Activated CD4-positive, alpha-beta memory T cell treated with anti-CD3 and anti-CD28 coated beads, Interleukin-2, amount 10 ng/mL, durations not matched to agents 7 days and 5 days (primary cell): ENCODE measurements around the gene TMEM235. TPM values are rescaled to one million over a fixed set of nuclear protein-coding genes. Genes with fewer than 3 reads are reported as not detected.
A peak's percentile ranks its signal among the peaks of the same experiment; 100 is the strongest.
"Not testable (repeated sequence)": the region's sequence is repeated elsewhere in the genome, so short reads cannot be mapped to it uniquely, and the experiment has no call there.

Experiments used
- CTCF ChIA-PET: fragments of 350-600 bp; sonication (Branson Sonifier 250); formaldehyde crosslinking; loops from one replicate; lab custom pipeline; 2021; ENCODE audit warnings: antibody characterized with exemption, inconsistent platforms; lab: Charles Lee
- POLR2A ChIA-PET: fragments of 350-600 bp; sonication (Branson Sonifier 250); formaldehyde crosslinking; loops from one replicate; lab custom pipeline; 2021; ENCODE audit warnings: antibody characterized with exemption; lab: Charles Lee
- DNase-seq: peaks from one replicate; pipeline ENCODE4 v3.0.0-alpha.2; 2020
- H3K27ac Mint-ChIP-seq: one replicate; pipeline ENCODE4 v1.8.0; 2021; ENCODE audit warnings: mild to moderate bottlenecking, mixed read lengths
- H3K27me3 Mint-ChIP-seq: one replicate; pipeline ENCODE4 v1.8.0; 2021; ENCODE audit warnings: mixed read lengths
- H3K36me3 Mint-ChIP-seq: one replicate; pipeline ENCODE4 v1.8.0; 2021; ENCODE audit warnings: low read depth, mixed read lengths
- H3K4me1 Mint-ChIP-seq: one replicate; pipeline ENCODE4 v1.8.0; 2021; ENCODE audit warnings: mixed read lengths
- H3K4me3 Mint-ChIP-seq: one replicate; pipeline ENCODE4 v1.8.0; 2021; ENCODE audit warnings: mild to moderate bottlenecking, mixed read lengths
- H3K9me3 Mint-ChIP-seq: one replicate; pipeline ENCODE4 v1.8.0; 2021; ENCODE audit warnings: mixed read lengths
- total RNA-seq, 2 experiments: library from RNA; stranded (reverse); gene quantifications; one replicate each; pipeline ENCODE4 v1.2.3, GENCODE V29; 2021

The TMEM235 gene
- total RNA-seq, 2 experiments from 2014 or later = not detected

DNA sequence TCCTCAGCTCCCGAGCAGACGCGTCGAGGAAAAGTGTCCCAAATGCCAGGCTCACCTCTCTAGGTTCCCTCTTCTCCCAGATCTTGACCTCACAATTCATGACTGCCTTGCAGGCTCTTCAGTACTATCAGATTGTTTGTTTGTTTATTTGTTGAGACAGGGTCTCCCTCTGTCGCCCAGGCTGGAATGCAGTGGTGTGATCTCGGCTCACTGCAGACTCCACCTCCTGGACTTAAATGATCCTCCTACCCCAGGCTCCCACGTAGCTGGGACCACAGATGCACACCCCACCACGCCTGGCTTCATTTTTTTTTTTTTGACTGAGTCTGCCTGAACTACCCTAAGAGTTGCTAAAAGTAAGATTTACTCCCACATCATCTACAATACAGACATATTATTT is 15.9 kb downstream of the TMEM235 start:
- ChIA-PET POLR2A (no interaction called here), CTCF (interaction anchor here (0.7 kb wide), 1 partner anchor 162 kb away, joined by 3 read pairs; no protein-coding TSS in a partner anchor)
- Mint-ChIP-seq H3K27ac (no peak overlapping the region), H3K4me1 (peaks cover 19% of the 10 kb centered on the region), H3K27me3 (peaks cover 4% of the 10 kb centered on the region), H3K36me3 (no peaks in the 10 kb centered on the region), H3K4me3 (no peak overlapping the region), H3K9me3 (no peaks in the 10 kb centered on the region)
- DNase-seq = no peak

DNA sequence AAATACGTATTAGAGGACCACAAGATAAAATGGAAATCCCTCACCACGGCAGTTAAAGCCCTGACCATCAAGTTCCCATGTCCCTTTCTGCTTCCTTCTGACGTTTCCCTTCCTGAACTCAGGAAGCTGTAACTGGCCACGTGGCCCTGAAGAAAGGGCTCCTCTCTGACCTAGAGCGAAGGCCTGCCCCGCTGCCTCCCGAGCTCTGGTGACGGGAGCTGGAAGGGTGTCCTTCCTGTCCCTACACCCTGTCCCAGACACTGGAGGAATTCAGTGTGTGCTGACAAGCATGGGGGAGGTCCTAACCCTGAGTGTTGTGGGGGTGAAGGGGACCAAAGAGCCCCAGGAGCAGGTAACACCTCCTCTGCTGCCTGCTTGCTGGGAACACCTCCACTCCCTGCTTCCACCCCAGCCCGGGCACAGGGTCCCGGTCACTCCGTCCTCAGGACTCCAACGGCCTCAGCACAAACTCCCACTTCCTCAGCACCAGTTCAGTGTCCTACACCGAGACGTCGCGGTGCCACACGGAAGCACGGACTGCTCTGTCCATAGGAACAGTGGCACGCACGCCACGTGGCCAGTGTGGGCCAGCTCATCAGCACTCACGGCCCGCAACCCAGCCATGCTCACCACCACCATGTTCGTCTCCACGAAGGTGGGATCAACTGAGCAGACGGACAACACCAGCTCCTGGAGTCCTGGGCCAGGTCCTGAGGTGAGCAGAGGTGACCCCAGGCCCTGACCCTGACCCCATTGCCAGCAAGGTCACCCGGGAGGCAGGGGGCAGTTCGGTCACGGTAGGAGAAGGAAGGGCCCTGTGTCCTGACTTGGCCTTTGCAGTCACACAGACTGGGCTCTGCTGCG is 16.9 kb downstream of the TMEM235 start:
- ChIA-PET CTCF (interaction anchor here (0.6 kb wide), 2 partner anchors 28 to 106 kb away, joined by 3 read pairs; no protein-coding TSS in a partner anchor), POLR2A (no interaction called here)
- no peak overlapping the region for H3K4me3 Mint-ChIP-seq
- H3K27ac Mint-ChIP-seq = no peak overlapping the region
- peaks cover 28% of the 10 kb centered on the region for H3K4me1 Mint-ChIP-seq
- H3K36me3 Mint-ChIP-seq = no peaks in the 10 kb centered on the region
- H3K27me3 Mint-ChIP-seq = peaks cover 4% of the 10 kb centered on the region
- no peaks in the 10 kb centered on the region for H3K9me3 Mint-ChIP-seq
- DNase-seq = no peak

DNA sequence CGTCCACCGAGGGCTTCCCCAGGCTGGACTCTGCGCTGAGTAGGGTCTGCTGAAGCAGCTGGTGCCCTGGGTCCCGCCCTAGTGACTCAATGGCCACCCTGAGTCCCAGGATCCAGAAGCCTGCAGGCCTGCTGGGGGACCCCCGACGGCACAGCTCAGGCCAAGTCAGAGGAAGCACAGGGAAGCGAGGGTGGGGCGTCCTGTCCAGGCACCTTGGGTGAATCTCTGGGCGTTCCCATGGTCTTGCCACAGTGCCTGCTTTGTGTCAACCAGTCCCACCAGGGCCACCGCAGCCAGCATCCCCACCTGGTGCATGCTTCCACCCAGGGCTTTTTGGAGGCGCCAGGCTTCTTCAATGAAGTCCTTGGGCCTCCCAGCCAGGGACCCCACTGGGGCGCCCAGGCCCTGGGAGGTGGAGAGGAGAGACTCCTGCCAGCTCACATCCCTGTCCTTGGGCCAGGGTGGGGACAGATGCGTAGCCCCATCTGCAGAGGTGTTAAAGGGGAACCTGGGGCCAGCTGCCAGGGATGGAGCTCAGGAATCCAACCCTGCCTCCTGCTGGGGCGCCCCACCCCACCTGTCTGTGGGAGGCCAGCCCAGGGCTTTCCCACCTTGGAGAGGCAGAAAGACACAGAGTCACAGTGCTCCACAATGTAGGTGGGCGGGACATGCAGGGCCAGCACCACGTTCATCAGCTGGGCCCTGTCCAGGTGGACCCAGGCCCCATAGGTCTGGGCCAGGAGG is 17.8 kb downstream of the TMEM235 start:
- H3K27me3 Mint-ChIP-seq = peaks cover 4% of the 10 kb centered on the region
- ChIA-PET CTCF (interaction anchor here (0.6 to 3.8 kb wide), 6 partner anchors 14 to 173 kb away, joined by 3 to 25 read pairs (median 16); no protein-coding TSS in a partner anchor), POLR2A (interaction anchor here (0.9 to 1.3 kb wide), 3 partner anchors 10 to 115 kb away, joined by 3 to 5 read pairs (median 3); no protein-coding TSS in a partner anchor)
- H3K27ac Mint-ChIP-seq = no peak overlapping the region
- peaks cover 32% of the 10 kb centered on the region for H3K4me1 Mint-ChIP-seq
- no peak overlapping the region for H3K4me3 Mint-ChIP-seq
- H3K36me3 Mint-ChIP-seq = no peaks in the 10 kb centered on the region
- no peaks in the 10 kb centered on the region for H3K9me3 Mint-ChIP-seq
- DNase-seq = no peak

DNA sequence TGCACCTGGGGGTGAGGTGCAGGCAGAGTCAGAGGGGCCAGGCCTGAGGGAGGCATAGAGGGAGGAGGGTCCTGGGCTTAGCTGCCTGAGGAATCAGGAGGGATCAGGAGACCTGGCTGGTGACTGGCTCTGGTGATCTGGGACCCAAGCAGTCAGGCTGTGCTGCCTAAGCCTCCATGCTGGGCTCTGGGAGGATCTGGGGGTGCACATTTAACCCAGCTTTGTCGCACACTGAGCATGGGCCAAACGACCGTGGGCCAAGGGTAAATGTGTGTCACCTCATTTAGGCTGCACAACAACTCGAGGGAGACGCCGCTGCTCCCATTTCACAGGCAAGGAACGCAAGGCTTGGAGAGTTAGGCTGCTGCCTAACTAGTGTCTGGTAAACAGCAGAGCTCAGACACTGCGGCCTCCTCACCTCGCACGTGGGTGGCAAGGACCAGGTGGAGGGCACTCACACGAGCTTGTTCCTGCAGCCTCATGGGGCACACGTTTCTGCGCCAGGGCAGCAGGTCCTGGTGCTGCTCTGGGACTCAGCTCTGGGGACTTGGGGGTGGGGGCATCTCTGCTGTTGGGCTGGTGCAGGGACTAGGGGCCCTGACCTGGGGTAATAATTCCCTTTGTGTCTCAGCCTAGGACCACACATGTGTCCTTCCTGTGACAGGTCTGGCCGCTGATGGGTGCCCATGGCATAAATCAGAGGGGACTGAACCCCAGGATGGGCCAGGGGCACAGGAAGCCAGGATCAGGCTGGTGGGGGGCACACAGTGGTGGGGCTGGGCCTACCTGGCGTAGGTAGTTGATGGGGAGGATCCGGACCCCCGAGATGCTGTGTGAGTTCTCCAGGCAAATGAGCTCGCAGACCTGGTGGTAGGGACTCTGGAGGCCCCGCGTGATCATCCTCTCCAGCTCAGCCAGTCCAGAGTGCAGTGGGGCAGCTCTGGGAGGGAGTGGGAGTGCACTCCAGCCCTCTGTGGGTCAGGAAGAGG is 18.7 kb downstream of the TMEM235 start:
- Mint-ChIP-seq H3K4me1 (peaks cover 38% of the 10 kb centered on the region), H3K27ac (no peak overlapping the region), H3K9me3 (no peaks in the 10 kb centered on the region), H3K27me3 (peaks cover 4% of the 10 kb centered on the region), H3K4me3 (no peak overlapping the region), H3K36me3 (no peaks in the 10 kb centered on the region)
- no peak for DNase-seq
- ChIA-PET CTCF (interaction anchor here (0.7 to 3.8 kb wide), 18 partner anchors 8 to 231 kb away, joined by 3 to 25 read pairs (median 6); no protein-coding TSS in a partner anchor), POLR2A (interaction anchor here (0.6 to 2.0 kb wide), 9 partner anchors 9 to 231 kb away, joined by 3 to 9 read pairs (median 4); no protein-coding TSS in a partner anchor)

DNA sequence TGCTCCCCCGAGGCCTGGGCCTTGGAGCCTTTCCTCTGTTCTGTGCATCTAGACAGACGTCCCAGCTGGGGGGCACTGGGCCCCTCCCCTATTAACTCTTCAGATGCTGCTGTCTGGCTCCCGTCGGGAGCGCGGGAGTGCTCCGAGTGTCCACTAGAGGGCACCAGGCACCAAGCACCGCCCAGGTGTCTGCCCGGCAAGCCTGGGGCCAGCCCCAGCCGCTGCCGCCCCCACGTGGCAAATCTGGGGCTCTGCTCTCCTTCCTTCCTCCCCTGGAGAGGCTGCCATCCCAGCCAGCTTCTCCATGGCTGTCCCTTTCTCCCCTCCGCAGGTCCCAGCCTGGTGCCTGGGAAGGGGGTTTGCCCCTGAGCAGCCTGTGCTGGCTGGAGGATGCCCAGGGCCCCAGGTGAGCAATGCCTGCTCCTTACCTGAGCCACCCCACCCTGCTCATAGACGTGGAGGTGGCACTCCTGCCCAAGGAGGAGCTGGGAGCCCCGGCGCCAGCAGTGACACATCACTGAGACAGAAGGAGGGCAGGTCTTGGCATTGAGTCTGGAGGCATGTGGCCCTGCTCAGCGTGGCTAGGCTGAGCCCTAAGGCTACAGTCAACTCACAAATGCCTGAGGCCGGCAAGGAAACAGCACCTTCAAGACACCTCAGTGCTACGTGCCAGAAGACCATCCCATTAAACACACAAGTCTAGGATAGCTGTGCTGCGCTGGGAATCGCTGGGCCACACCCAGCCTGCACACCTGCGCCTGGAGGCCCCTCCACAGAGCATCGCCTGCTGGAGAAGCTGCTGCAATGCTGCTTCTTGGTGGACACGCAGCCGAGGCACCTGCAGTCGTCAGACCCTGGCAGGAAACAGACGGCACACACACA is 19.7 kb downstream of the TMEM235 start:
- CTCF ChIA-PET = interaction anchor here (0.6 to 3.8 kb wide), 28 partner anchors 9 to 415 kb away, joined by 3 to 25 read pairs (median 4); no protein-coding TSS in a partner anchor
- peak overlapping the region; percentile 79 for H3K27ac Mint-ChIP-seq

DNA sequence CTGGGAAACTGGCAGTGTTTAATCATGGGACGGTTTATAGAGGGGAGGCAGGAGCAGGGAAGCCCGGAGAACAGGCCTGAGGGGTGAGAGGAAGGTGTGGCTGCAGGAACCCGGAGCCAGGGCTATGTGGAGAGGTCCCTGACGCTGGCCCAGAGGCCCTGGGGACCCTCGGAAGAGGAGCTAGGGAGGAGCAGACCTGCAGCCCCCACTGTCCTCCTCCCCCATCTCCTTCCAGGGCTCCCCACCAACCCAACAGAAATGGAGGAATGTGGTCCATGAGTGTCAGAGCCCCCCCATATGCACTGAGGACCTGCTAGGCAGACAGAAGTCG is 20.3 kb downstream of the TMEM235 start:
- Mint-ChIP-seq H3K4me3 (peak overlapping the region; percentile 75), H3K4me1 (peaks cover 51% of the 10 kb centered on the region), H3K36me3 (no peaks in the 10 kb centered on the region), H3K27ac (peak overlapping the region; percentile 79), H3K9me3 (no peaks in the 10 kb centered on the region), H3K27me3 (peaks cover 4% of the 10 kb centered on the region)
- ChIA-PET CTCF (interaction anchor here (0.6 to 3.8 kb wide), 24 partner anchors 10 to 415 kb away, joined by 3 to 25 read pairs (median 5); no protein-coding TSS in a partner anchor), POLR2A (interaction anchor here (0.7 to 2.0 kb wide), 12 partner anchors 7 to 232 kb away, joined by 3 to 9 read pairs (median 4); partner anchors contain the start of gene SOCS3)
- no peak for DNase-seq

More for the DNA sequence above, 19.7 kb downstream of the TMEM235 start:
- peak overlapping the region; percentile 75 for H3K4me3 Mint-ChIP-seq
- H3K4me1 Mint-ChIP-seq = peaks cover 47% of the 10 kb centered on the region
- no peaks in the 10 kb centered on the region for H3K9me3 Mint-ChIP-seq
- peak; percentile 89 for DNase-seq
- POLR2A ChIA-PET = interaction anchor here (0.7 to 2.0 kb wide), 12 partner anchors 8 to 171 kb away, joined by 3 to 9 read pairs (median 4); partner anchors contain the start of gene SOCS3
- H3K36me3 Mint-ChIP-seq = no peaks in the 10 kb centered on the region
- H3K27me3 Mint-ChIP-seq = peaks cover 4% of the 10 kb centered on the region

DNA sequence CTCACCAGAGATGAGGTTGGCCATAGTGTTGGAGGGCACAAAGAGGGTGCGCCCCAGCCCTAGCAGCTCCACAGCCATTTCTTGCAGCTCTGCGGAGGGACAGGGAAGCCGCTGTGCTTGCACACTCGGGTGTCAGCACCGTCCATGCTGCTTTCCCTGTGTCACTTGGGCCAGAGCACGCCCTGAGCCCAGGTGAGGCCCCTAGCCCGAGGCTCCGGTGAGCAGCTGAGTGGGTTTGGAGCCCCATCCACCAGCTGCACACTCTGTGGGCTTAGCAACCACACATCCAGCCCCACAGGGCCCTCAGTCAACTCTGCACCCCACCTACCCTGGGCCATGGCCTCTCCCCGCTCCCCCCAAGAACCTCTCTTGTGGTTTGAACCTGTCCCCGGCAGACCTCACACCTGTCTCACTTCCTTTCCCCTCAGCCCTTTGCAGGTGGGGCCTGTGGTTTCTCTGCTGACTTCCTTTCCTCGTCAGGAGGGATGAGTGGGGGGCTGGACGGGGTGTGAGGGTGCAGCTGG is 20.7 kb downstream of the TMEM235 start:
- DNase-seq = peak; percentile 66
- H3K4me3 Mint-ChIP-seq = peak overlapping the region; percentile 75
- peaks cover 53% of the 10 kb centered on the region for H3K4me1 Mint-ChIP-seq
- H3K27me3 Mint-ChIP-seq = peaks cover 3% of the 10 kb centered on the region
- no peaks in the 10 kb centered on the region for H3K9me3 Mint-ChIP-seq
- no peaks in the 10 kb centered on the region for H3K36me3 Mint-ChIP-seq
- POLR2A ChIA-PET = interaction anchor here (0.9 to 2.0 kb wide), 9 partner anchors 12 to 233 kb away, joined by 3 to 9 read pairs (median 3); partner anchors contain the start of gene SOCS3
- peak overlapping the region; percentile 79 for H3K27ac Mint-ChIP-seq
- CTCF ChIA-PET = interaction anchor here (0.6 to 3.8 kb wide), 16 partner anchors 10 to 414 kb away, joined by 3 to 25 read pairs (median 8); no protein-coding TSS in a partner anchor

DNA sequence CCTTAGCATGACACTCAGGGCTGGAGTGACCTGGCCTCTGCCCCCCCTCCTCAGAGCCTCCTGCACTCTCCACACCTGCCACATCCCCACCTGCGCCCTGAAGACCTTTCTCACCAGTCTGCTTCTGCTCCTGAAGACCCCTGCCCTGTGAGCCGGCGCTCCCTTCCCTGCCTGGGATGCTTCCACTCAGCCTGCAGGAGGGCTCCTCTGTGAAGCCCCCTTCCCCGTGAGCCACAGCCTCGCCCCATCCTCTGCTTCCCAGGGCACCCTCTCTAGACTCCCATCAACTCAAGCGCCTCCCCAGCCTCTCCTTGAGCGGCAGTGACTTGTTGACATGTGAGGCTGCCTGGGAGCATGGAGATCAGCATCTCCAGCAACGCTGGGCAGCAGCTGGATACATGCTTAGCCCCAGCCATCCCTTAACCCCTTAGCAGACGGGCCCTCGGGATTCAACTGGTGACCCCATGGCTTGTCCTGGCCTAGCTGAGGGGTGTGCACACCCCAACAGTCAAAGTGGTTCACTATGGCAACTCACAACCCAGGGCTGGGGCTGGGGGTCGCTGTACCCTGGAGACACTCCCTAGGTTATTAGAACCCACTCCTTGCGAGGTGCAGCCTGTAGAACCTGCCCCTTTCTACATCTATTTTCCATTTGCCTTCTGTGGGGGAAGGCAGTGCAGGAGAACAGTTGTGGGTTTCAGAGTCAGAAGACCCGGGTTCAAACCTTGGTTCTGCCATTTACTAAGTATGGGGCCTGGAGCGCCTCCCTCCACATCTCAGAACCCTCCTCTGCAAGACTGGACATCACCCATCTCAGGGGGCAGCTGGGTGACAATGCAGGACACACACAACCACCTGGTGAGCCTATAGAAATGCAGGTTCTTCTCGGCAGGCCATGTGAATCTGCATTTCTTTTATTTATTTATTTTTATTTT is 21.5 kb downstream of the TMEM235 start:
- peak overlapping the region; percentile 79 for H3K27ac Mint-ChIP-seq
- peaks cover 61% of the 10 kb centered on the region for H3K4me1 Mint-ChIP-seq
- no peaks in the 10 kb centered on the region for H3K27me3 Mint-ChIP-seq
- H3K4me3 Mint-ChIP-seq = peak overlapping the region; percentile 75
- POLR2A ChIA-PET = interaction anchor here (1.0 to 1.3 kb wide), 2 partner anchors 90 to 234 kb away, joined by 3 to 5 read pairs; no protein-coding TSS in a partner anchor
- H3K36me3 Mint-ChIP-seq = no peaks in the 10 kb centered on the region
- H3K9me3 Mint-ChIP-seq = no peaks in the 10 kb centered on the region
- no peak for DNase-seq
- CTCF ChIA-PET = interaction anchor here (0.7 to 3.8 kb wide), 6 partner anchors 35 to 169 kb away, joined by 3 to 25 read pairs (median 18); no protein-coding TSS in a partner anchor

DNA sequence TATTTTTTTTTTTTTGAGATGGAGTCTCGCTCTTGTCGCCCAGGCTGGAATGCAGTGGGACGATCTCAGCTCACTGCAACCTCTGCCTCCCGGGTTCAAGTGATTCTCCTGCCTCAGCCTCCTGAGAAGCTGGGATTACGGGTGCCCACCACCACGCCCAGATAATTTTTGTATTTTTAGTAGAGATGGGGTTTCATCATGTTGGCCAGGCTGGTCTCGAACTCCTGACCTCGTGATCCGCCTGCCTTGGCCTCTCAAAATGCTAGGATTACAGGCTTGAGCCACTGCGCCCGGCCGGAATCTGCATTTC is 22.2 kb downstream of the TMEM235 start:
- not testable (repeated sequence) for H3K27me3 Mint-ChIP-seq, DNase-seq, H3K36me3 Mint-ChIP-seq, H3K9me3 Mint-ChIP-seq
- ChIA-PET CTCF (interaction anchor here (0.7 to 1.9 kb wide), 2 partner anchors 121 to 169 kb away, joined by 3 to 4 read pairs; no protein-coding TSS in a partner anchor), POLR2A (interaction anchor here (1.3 kb wide), 1 partner anchor 90 kb away, joined by 5 read pairs; no protein-coding TSS in a partner anchor)
- peaks cover 66% of the 10 kb centered on the region for H3K4me1 Mint-ChIP-seq
- H3K27ac Mint-ChIP-seq = peak overlapping the region; percentile 78
- peak overlapping the region; percentile 75 for H3K4me3 Mint-ChIP-seq
